NCI-H446 treated with DMSO at 0.1 percent for 48 hours (cell line): ENCODE results near the gene NEDD4L.

ENCODE experiments used
- DNase-seq: peaks from one replicate; lab custom pipeline; 2025; lab: John Stamatoyannopoulos, UW

The NEDD4L gene

GRCh38 chr18:58118536-58118935 is 74.5 kb downstream of the NEDD4L start:
- no peak for DNase-seq

- no peak for DNase-seq
These were observed 75.8 kb downstream of the NEDD4L start for GRCh38 chr18:58119819-58120218.

DNA sequence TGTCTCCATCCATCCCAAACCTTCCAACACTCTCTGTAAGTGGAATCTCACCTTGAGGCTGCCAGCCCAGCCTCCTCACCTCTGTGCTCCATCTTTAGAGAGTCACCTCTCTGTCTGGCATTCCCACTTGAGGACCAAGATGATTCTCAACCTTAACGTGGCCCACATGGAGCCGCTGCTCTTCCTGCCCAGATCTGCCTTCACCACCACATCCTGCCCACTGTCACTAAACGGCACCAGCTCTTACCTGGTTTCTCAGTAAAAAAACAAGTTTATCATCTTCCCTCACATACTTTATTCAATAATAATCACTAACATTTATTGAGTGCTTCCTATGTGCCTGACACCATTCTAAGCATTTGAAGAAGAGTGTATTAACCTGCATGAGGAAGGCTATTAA is 80.4 kb downstream of the NEDD4L start:
- DNase-seq: no peak

GRCh38 chr18:58125183-58125582 is 81.2 kb downstream of the NEDD4L start:
- DNase-seq: no peak

- DNase-seq: no peak
These were observed 81.7 kb downstream of the NEDD4L start for GRCh38 chr18:58125756-58126155.

DNA sequence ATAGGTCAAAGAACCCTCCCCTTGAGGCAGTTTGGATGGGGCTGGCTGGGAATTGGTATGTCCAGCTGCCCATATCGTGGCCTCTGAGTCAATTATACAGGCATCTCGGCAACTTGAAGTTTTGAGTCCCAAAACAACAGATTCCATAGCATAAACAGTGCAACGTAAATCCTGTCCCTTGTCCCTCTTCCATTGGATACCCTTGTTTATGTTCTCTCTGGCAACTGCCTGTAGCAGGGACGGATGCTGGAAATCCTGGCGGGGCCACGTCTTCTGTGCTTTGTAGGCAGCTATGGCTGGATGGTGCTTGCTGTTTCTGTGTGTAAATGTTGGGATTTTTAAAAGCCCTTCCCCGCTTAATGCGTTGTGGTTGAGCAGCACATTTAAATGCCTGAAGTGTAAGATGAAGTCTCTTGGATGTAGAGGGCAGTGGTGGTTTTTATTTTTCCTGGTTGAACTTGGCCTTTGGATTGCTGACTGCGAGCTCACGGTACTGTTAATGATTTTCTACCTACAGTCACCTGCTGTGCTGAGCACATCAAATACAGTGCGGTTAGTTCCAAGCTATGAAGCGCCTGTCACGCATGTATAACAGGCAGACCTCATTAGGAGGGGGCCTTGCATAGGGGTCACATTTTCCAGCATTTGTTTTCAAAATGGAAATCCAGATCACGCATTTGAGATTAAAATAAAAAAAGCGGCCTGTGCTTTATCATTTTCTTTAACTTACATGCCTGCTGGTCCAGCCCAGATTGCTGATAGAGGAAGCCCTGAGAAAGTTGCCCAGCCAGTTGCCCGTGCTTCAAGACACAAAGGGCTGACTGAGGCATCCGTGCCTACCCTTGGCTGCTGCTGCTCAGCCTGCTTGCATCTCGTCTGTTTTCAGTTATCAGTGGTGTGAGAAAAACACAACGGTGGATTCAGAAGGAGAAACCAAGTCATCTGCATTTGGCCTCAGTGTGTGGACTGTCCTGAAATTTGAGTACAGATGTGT is 84.7 kb downstream of the NEDD4L start:
- no peak for DNase-seq

- no peak for DNase-seq
These were observed 88.7 kb downstream of the NEDD4L start for GRCh38 chr18:58132595-58133261.

- DNase-seq: no peak
These were observed 91.2 kb downstream of the NEDD4L start for GRCh38 chr18:58135183-58135641.

DNA sequence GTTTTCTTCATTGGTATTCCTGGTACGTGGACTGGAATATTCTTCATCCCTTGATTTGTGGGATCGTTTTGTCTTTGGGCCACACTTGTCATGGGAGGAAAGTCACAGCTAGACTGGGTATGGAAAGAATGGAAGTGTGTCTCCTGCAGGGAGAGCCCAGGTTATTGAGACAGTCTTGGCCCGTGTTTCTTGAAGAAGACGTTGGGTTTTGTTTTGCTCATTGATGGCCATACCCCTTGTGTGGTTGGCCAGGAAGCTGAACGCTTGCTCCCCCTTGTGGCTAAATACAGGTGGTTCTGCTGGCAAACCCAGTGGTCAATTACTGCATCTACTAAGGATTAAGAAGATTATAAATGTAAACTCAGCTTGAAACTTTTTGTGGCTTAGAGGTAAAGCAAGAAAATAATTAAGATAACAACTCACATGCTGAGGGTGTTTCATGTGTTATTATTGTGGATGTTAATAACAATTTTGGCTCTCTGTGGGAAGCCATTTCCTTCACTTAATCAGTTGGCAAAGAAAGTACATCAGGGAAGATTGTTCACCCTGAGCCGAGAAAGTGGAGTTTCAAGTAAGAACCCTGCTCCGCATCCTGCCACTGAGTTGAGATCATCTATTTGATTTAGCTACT is 91.8 kb downstream of the NEDD4L start:
- peak; percentile 23 for DNase-seq

DNA sequence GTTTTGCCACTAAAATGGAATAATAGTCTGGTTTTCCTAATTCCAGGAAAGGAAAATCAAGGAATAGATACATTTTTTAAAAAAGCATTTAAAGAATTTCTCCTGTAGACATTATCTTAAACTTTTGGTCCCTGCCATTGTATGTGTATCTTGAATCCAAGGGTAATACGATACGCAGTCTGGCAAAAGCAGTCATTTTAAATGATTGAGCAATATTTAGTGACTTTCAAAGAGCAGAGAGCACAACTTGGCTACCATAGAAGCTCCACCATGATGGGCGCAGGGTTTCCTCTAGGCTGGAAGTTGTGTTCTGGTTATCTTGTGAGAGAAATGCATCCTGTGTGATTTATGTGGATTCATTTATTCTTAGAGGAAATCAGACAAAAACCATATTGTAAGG is 92.9 kb downstream of the NEDD4L start:
- no peak for DNase-seq

- no peak for DNase-seq
These were observed 95.7 kb downstream of the NEDD4L start for GRCh38 chr18:58139459-58140386.

DNA sequence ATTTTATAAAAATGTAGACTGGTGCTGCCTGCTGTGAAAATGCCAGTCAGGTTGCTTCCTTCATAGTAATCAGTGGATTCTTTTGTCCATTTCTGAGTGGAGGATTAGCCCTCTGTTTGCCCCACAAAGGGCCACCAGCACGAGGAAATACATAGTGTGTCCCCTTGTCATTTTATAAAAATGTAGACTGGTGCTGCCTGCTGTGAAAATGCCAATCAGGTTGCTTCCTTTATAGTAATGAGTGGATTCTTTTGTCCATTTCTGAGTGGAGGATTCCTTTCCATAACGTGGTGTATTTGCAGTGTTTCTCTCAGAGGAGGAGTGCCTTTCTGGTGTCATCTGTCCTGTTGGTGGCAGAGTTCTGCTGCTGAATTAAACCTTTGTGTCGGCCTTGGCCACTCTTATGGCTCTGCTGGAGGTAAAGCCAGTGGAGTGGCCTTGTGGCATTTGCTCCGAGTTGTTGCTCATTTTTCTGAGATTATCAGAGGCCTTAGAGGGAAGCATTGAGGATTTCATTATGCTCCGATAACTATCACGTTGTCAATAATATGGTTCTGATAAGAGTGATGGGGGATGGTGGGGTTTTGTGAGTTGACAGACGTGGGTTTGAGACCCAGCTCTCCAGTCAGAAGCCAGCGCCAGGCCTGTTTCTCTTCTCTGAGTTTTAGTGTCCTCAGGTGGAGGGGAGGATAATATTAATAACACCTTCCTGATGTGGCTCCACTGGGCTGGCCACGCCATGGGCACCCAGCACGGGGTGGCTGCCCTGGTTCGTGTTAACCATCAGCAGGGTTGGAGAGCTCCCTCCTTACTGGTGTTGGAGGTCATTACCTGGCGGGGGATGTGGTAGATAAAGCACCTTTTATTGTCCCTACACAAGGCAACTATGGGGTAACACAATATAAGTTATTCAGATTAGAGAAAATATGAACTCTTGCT is 96.6 kb downstream of the NEDD4L start:
- no peak for DNase-seq

- no peak for DNase-seq
These were observed 99.4 kb downstream of the NEDD4L start for GRCh38 chr18:58143386-58143785.

DNA sequence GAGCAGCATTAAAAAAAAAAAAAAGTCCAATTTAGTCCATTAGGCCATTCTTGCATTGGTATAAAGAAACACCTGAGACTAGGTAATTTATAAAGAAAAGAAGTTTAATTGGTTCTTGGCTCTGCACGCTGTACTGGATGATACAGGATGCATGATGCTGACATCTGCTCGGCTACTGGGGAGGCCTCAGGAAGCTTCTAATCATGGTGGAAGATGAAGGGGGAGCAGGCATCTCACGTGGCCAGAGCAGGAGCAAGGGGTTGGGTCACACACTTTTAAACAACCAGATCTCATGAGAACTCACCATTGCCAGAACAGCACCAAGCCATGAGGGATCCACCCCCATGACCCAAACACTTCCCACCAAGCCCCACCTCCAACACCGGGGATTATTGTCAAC is 100.1 kb downstream of the NEDD4L start:
- no peak for DNase-seq

DNA sequence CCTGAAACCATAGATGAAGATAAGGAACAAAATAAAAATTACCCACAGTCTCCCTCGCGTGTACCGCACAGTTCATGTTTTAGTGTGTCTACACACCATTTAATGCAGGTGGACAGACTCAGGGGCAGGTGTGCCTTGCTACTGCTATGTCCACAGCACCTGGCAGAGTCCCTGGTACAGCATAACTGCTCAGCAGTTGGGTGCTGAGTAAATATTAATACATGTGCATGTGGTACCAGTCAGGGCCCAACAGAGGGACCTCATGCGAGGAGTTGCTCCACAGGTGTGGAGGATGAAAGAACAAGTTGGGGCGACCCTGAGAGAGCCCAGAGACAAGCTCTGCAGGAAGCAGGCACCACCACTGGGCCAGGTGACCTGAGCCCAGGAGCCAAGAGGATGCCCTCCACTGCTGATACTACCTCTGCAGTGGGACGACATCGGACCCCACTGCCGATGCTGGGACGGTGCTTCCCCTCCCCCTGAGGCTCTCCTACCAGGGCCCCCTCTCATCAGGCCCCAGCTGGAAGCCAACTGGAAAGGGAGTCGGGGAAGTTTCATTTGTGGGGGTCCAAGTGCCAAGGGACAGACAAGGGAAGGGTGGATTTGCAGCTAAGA is 100.8 kb downstream of the NEDD4L start:
- no peak for DNase-seq

GRCh38 chr18:58146099-58146498 is 102.1 kb downstream of the NEDD4L start:
- no peak for DNase-seq

DNA sequence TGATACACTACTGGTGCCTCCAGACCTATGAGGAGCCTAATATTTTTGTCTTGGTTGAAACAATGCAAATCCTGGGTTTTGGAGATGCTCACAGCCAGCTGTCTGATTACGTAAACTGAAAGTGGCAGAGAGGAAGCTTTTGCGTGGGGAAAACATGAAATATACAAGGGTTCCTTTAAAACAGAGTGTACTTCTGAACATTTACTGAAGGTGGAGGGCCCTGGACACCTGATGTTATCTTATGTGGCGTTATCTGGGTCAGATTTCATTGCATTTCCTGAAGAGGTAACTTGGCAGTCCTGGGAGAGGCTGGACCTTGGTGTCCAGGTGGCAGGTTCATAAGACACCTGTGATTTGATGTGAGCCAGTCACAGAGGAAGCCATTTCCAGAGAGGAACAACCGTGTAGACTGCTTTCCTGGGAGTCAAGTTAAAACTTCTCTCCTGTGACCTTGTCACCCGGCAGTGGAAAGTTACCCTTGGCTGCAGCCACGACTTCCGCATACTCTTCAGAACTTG is 105.0 kb downstream of the NEDD4L start:
- no peak for DNase-seq

GRCh38 chr18:58150772-58151171 is 106.7 kb downstream of the NEDD4L start:
- DNase-seq: no peak

- no peak for DNase-seq
These were observed 108.2 kb downstream of the NEDD4L start for GRCh38 chr18:58152216-58152615.

- no peak for DNase-seq
These were observed 108.9 kb downstream of the NEDD4L start for GRCh38 chr18:58152891-58153290.
